Measurements from ENCODE around the gene FCSK. TPM values are rescaled to one million over a fixed set of nuclear protein-coding genes. Genes with fewer than 3 reads are reported as not detected.

The FCSK gene
- total RNA-seq, 1 donor from 2014 or later: 16.1 TPM

DNA sequence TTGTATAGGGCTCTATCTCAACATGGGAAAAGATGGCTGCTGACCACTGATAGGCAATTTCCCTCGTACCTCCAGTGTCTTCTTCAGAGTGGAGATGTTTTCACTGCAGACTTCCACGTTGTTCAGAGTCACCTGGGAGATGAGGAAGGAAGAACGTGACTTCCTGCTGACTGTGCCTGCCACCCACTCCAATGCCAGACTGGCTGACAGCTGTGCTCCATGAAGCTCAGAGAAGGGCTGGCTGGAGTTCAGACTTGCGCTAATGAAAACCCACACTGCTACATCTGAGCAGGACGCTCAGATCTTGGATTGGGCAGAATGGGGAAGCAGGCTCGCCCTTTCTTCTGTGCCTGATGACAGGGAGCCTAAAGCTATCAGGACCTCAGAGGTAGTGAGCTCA lies 35.9 kb downstream of the FCSK start:
- TF ChIP-seq, protein P1, sequence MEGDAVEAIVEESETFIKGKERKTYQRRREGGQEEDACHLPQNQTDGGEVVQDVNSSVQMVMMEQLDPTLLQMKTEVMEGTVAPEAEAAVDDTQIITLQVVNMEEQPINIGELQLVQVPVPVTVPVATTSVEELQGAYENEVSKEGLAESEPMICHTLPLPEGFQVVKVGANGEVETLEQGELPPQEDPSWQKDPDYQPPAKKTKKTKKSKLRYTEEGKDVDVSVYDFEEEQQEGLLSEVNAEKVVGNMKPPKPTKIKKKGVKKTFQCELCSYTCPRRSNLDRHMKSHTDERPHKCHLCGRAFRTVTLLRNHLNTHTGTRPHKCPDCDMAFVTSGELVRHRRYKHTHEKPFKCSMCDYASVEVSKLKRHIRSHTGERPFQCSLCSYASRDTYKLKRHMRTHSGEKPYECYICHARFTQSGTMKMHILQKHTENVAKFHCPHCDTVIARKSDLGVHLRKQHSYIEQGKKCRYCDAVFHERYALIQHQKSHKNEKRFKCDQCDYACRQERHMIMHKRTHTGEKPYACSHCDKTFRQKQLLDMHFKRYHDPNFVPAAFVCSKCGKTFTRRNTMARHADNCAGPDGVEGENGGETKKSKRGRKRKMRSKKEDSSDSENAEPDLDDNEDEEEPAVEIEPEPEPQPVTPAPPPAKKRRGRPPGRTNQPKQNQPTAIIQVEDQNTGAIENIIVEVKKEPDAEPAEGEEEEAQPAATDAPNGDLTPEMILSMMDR (IDR thresholded peaks at IDR 0.05; ENCODE audit: insufficient read depth, low read length, severe bottlenecking): no peak
- Histone ChIP-seq H3K27me3 (ENCODE audit: control insufficient read depth, insufficient read depth, low read length) (no peaks in the 10 kb centered on the region), H3K4me3 (ENCODE audit: low read depth, low read length) (no peak overlapping the region), H3K36me3 (ENCODE audit: control insufficient read depth, insufficient read depth, low read length) (peaks cover 11% of the 10 kb centered on the region)
- no peak for FAIRE-seq
- no peak for DNase-seq (ENCODE audit: low read depth)

- no peak for DNase-seq (ENCODE audit: low read depth)
Observed at GRCh38 chr16:70493802-70494201, 39.4 kb downstream of the FCSK start.

GRCh38 chr16:70494202-70494770 lies 39.9 kb downstream of the FCSK start:
- no peak for FAIRE-seq
- TF ChIP-seq, protein P1 (IDR thresholded peaks at IDR 0.05; ENCODE audit: insufficient read depth, low read length, severe bottlenecking): no peak
- H3K4me3 ChIP-seq (ENCODE audit: low read depth, low read length): no peak overlapping the region
- no peak for DNase-seq (ENCODE audit: low read depth)
- H3K27me3 ChIP-seq (ENCODE audit: control insufficient read depth, insufficient read depth, low read length): no peaks in the 10 kb centered on the region
- H3K36me3 ChIP-seq (ENCODE audit: control insufficient read depth, insufficient read depth, low read length): peaks cover 17% of the 10 kb centered on the region

More at GRCh38 chr16:70493802-70494201, 39.4 kb downstream of the FCSK start:
- Histone ChIP-seq H3K4me3 (ENCODE audit: low read depth, low read length) (no peak overlapping the region), H3K27me3 (ENCODE audit: control insufficient read depth, insufficient read depth, low read length) (no peaks in the 10 kb centered on the region), H3K36me3 (ENCODE audit: control insufficient read depth, insufficient read depth, low read length) (peaks cover 17% of the 10 kb centered on the region)
- TF ChIP-seq, protein P1 (IDR thresholded peaks at IDR 0.05; ENCODE audit: insufficient read depth, low read length, severe bottlenecking): no peak
- FAIRE-seq: no peak

DNA sequence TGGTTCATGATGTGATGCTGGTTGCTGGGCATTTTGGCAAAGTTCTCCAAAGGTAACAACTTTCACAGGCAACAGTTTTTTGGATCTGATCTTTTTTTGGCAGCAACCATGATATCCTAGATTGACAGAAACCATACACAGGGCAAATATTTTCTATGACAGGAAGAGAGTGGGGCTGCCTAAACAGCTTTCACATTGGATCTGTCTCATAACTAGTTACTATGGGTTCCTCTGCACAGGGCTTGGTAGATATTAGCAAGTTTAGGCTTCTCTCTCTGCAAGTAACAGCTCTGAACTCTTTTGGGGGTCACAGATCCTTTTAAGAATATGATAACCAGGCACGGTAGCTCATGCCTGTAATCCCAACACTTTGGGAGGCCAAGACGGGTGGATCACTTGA lies 40.4 kb downstream of the FCSK start:
- TF ChIP-seq, protein P1 (IDR thresholded peaks at IDR 0.05; ENCODE audit: insufficient read depth, low read length, severe bottlenecking): no peak
- H3K36me3 ChIP-seq (ENCODE audit: control insufficient read depth, insufficient read depth, low read length): peaks cover 17% of the 10 kb centered on the region
- no peak for FAIRE-seq
- DNase-seq (ENCODE audit: low read depth): no peak
- no peak overlapping the region for H3K4me3 ChIP-seq (ENCODE audit: low read depth, low read length)
- H3K27me3 ChIP-seq (ENCODE audit: control insufficient read depth, insufficient read depth, low read length): no peaks in the 10 kb centered on the region

- Histone ChIP-seq H3K4me3 (ENCODE audit: low read depth, low read length) (no peak overlapping the region), H3K36me3 (ENCODE audit: control insufficient read depth, insufficient read depth, low read length) (peaks cover 14% of the 10 kb centered on the region), H3K27me3 (ENCODE audit: control insufficient read depth, insufficient read depth, low read length) (no peaks in the 10 kb centered on the region)
- DNase-seq (ENCODE audit: low read depth) (no peak), FAIRE-seq (no peak)
- TF ChIP-seq, protein P1 (IDR thresholded peaks at IDR 0.05; ENCODE audit: insufficient read depth, low read length, severe bottlenecking): no peak
Observed at GRCh38 chr16:70495425-70496182, 41.2 kb downstream of the FCSK start.

Measured in bronchial epithelial cell (primary cell).